ENCODE measurements around the gene GALNT17. TPM values are rescaled to one million over a fixed set of nuclear protein-coding genes. Genes with fewer than 3 reads are reported as not detected.

GALNT17 gene
- total RNA-seq, 6 donors from 2014 or later: 5.3 to 26.2 (median 10.1) TPM

GRCh38 chr7:71120096-71120495, 11.8 kb upstream of the GALNT17 start:
- H3K4me3 ChIP-seq: no peak overlapping the region
- DNase-seq (no peak), ATAC-seq (ENCODE audit: low FRiP score in 2 of 2) (no peak)
- no peaks in the 10 kb centered on the region for H3K27me3 ChIP-seq
- H3K9me3 ChIP-seq: no peaks in the 10 kb centered on the region
- H3K27ac ChIP-seq: no peak overlapping the region
- H3K4me1 ChIP-seq: no peaks in the 10 kb centered on the region
- no peak for TF ChIP-seq POLR2A (IDR thresholded peaks at IDR 0.05)
- no peak for TF ChIP-seq CTCF (IDR thresholded peaks at IDR 0.05)
- no peak for TF ChIP-seq EP300 (IDR thresholded peaks at IDR 0.05)
- no peak for TF ChIP-seq POLR2AphosphoS5 (IDR thresholded peaks at IDR 0.05)
- H3K36me3 ChIP-seq: no peaks in the 10 kb centered on the region
- WGBS, 2 donors: 93 to 99% methylated on average over 3 of the region's 3 CpGs

- no peak for ATAC-seq (ENCODE audit: low FRiP score in 2 of 2)
- H3K27me3 ChIP-seq: peaks cover 0 to 16% (median 8%) of the 10 kb centered on the region in 4 donors
- H3K4me1 ChIP-seq: peaks cover 0 to 31% (median 6%) of the 10 kb centered on the region in 4 donors
- H3K9me3 ChIP-seq: no peaks in the 10 kb centered on the region
- no peaks in the 10 kb centered on the region for H3K36me3 ChIP-seq
- no peak overlapping the region for H3K27ac ChIP-seq
- H3K4me3 ChIP-seq: no peak overlapping the region
- DNase-seq: no peak
- no peak for TF ChIP-seq POLR2A (IDR thresholded peaks at IDR 0.05)
- no peak for TF ChIP-seq CTCF (IDR thresholded peaks at IDR 0.05)
- TF ChIP-seq EP300 (IDR thresholded peaks at IDR 0.05): no peak
- TF ChIP-seq POLR2AphosphoS5 (IDR thresholded peaks at IDR 0.05): no peak
- WGBS, 2 donors: 70 to 74% methylated on average over 3 of the region's 3 CpGs
Measured at GRCh38 chr7:71129126-71129525, 2.8 kb upstream of the GALNT17 start.

- TF ChIP-seq POLR2A (IDR thresholded peaks at IDR 0.05): no peak
- no peak for TF ChIP-seq EP300 (IDR thresholded peaks at IDR 0.05)
- TF ChIP-seq CTCF (IDR thresholded peaks at IDR 0.05): no peak
- no peak for TF ChIP-seq POLR2AphosphoS5 (IDR thresholded peaks at IDR 0.05)
- peaks cover 0 to 16% (median 8%) of the 10 kb centered on the region in 4 donors for H3K27me3 ChIP-seq
- DNase-seq (peak in 1 of 2 donors; percentile 34), ATAC-seq (ENCODE audit: low FRiP score in 2 of 2) (no peak)
- H3K4me3 ChIP-seq: no peak overlapping the region
- peaks cover 0 to 31% (median 6%) of the 10 kb centered on the region in 4 donors for H3K4me1 ChIP-seq
- no peaks in the 10 kb centered on the region for H3K36me3 ChIP-seq
- 27 to 36% methylated on average over 5 of the region's 5 CpGs for WGBS, 2 donors
- no peaks in the 10 kb centered on the region for H3K9me3 ChIP-seq
- H3K27ac ChIP-seq: no peak overlapping the region
Measured at GRCh38 chr7:71130031-71130679, 1.8 kb upstream of the GALNT17 start.

GRCh38 chr7:71131256-71132126, 453 bp upstream of the GALNT17 start:
- DNase-seq: peak in 1 of 2 donors; percentile 92
- TF ChIP-seq POLR2A (IDR thresholded peaks at IDR 0.05): no peak
- TF ChIP-seq CTCF (IDR thresholded peaks at IDR 0.05): peak in 1 of 6 experiments; percentile 25
- ATAC-seq (ENCODE audit: low FRiP score in 2 of 2): peak; percentile 27 to 76

More at GRCh38 chr7:71131256-71132126, 453 bp upstream of the GALNT17 start:
- no peaks in the 10 kb centered on the region for H3K9me3 ChIP-seq
- H3K36me3 ChIP-seq: no peaks in the 10 kb centered on the region
- H3K4me1 ChIP-seq: peaks cover 0 to 31% (median 6%) of the 10 kb centered on the region in 4 donors
- peaks cover 0 to 16% (median 8%) of the 10 kb centered on the region in 4 donors for H3K27me3 ChIP-seq
- peak overlapping the region; percentile 22 to 58 (median 48) for H3K4me3 ChIP-seq
- H3K27ac ChIP-seq: peak overlapping the region in 3 of 4 donors; percentile 51 to 58 (median 52)
- whole genome bisulfite sequencing, 2 donors: 2 to 6% methylated on average over 29 to 35 of the region's 113 CpGs

Data from upper lobe of left lung (tissue), 6 donors.